KBM-7 (cell line): Measurements from ENCODE around the gene TMX2.

Experiments used
- DNase-seq: peaks from one replicate; pipeline ENCODE4 v3.0.0-alpha.2; 2015
- in situ Hi-C: fragments of 300-500 bp; cut with MboI; formaldehyde crosslinking; loops from 2 replicates; pipeline ENCODE4 v1.14.3; 2020; ENCODE audit warnings: low sequenced_read_pairs, low pct_unique_long_range_greater_than_20kb, mixed read lengths

The TMX2 gene

DNA sequence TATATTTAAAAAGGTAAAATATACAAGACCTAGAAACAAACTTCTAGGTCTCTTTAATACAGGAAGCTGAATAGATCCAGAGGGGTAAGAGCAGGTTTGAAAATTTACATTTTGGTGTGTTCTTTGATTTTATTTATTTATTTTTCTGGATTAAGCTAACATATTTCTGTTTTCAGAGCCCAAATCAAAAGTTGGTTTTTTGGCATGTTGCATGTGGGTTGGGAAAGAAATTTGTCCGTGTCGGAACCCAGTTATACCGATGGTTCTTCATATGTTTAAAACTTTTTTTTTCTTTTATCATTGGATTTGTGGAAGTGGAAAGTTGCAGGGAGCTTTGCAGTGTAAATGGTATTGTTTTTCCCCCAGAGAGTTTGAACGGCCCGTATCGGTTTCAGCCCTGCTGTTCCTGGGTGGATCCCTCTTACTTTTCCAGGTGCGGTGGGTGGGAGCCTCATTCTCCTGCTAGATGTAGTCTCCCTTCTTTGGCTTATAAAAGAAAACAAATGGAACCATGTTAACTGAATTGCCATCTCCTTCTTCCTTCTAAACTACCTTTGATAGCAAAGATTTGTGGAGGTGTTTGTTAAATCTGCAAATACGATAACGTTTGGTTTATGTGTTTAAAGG, 50.0 kb downstream of the TMX2 start:
- no peak for DNase-seq
- in situ Hi-C loops = no loop called here

GRCh38 chr11:57763568-57763967, 51.2 kb downstream of the TMX2 start:
- in situ Hi-C loops = no loop called here
- no peak for DNase-seq

GRCh38 chr11:57764021-57764420, 51.6 kb downstream of the TMX2 start:
- DNase-seq = no peak
- in situ Hi-C loops = no loop called here

GRCh38 chr11:57764566-57764965, 52.2 kb downstream of the TMX2 start:
- no peak for DNase-seq
- in situ Hi-C loops = no loop called here

DNA sequence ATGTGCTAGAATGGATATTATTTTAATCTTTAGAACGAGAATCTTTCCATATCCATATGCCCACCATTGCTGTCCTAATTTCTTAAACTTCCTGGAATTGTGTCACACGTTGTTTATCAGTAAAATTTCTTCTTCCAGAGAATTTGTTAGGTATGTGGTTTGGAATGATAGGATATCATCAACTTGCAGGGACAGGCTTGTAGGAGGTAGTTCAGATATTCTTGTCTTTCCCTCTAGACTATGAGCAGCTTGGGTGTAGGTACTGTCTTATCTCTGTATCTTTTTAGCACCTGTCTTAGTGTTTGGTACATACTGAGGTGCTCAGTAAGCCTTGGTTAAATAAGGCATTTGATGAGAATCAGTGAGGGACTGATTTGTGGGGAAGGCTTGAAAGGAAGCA, 52.6 kb downstream of the TMX2 start:
- in situ Hi-C loops = no loop called here
- DNase-seq = no peak

- in situ Hi-C loops = no loop called here
- no peak for DNase-seq
These were observed 58.4 kb downstream of the TMX2 start for GRCh38 chr11:57770793-57771192.

DNA sequence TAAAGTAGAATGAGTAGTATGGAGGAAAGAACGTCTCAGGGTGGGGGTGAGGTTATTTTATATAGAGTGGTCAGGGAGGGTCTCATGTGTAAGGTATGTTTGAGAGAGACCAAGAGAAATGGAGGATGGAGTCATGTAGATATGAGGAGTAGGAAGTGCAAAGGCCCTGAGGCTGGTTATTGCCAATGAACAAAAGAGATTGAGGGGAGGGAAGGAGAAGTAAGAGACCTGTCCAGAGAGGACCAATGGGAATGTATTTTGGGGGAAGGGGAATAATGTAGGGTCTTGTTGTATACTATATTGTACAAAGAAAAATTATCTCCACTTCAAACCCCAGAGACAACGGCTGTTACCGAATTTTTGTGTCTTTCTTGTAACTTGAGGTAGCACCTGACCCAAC, 59.0 kb downstream of the TMX2 start:
- no peak for DNase-seq
- in situ Hi-C loops = no loop called here

- in situ Hi-C loops = no loop called here
- no peak for DNase-seq
These were observed 60.2 kb downstream of the TMX2 start for GRCh38 chr11:57772562-57772961.

DNA sequence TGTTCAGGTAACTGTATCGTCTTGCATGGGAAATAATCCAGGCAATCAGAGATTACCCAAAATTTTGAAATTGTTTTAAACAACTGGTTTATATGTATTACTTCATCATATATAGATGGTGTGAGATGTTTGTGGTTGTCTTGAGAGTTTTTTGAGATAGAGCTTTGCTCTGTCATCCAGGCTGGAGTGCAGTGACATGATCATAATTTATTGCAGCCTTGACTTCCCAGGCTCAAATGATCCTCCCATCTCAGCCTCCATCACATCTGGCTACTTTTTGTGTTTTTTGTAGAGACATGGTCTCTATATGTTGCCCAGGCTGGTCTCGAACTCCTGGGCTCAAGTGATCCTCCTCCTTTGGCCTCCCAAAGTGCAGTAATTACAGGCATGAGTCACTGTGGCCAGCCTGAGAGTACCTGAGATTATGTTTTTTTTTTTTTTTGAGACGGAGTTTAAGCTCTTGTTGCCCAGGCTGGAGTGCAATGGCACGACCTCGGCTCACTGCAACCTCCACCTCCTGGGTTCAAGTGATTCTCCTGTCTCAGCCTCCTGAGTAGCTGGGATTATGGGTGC, 60.7 kb downstream of the TMX2 start:
- DNase-seq = no peak
- in situ Hi-C loops = no loop called here

- in situ Hi-C loops = no loop called here
- DNase-seq = no peak
These were observed 63.1 kb downstream of the TMX2 start for GRCh38 chr11:57775491-57775890.

GRCh38 chr11:57776031-57776521, 63.7 kb downstream of the TMX2 start:
- in situ Hi-C loops = no loop called here
- DNase-seq = no peak

DNA sequence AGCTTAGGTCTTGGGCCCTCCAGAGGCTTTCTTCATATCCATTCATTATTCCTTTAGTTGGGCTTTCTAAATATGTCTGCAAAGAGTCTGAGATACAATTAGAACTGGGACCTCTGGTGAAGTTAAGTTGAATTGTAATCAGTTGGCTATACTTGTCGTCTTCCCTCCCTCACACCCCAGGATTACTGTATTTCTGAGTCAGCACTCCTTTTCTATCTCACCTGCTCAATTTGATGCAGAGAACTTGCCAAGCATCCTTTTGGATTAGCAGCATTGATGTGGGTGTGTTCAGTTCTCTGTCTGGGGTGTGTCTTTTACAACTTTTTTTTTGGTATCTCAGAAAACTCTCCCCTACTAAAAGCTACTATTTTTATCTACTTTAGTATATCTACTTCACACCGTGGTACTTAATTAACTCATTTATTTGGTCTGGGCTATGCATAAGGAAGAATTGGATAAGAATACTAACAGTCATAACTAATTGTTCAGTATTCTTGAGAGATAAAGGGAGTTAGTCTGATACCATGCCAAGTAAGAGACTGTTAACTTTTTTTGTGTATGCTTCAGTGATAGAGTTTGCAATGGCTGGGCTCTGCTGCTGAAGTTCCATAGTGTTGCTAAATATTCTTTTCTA, 64.3 kb downstream of the TMX2 start:
- DNase-seq = no peak
- in situ Hi-C loops = no loop called here

DNA sequence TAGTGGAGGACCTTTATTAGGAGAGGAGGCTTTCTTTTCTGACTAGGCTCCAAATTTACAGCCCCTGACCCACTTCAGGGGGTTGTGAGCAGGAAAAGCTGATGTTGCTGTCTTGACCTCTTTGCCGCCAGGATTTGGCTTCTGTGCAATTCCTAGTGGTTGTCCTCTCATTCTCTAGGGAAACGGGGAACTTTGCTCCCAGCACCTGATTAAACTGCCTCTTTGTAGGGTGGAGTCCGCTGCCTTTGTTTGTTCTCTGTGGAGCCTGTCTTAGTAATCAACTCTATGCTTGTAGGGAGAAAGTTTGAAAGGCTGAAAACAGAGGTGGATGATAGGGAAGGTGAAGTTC, 65.5 kb downstream of the TMX2 start:
- in situ Hi-C loops = no loop called here
- DNase-seq = no peak

- DNase-seq = peak; percentile 57
- in situ Hi-C loops = no loop called here
These were observed 66.1 kb downstream of the TMX2 start for GRCh38 chr11:57778318-57779037.

DNA sequence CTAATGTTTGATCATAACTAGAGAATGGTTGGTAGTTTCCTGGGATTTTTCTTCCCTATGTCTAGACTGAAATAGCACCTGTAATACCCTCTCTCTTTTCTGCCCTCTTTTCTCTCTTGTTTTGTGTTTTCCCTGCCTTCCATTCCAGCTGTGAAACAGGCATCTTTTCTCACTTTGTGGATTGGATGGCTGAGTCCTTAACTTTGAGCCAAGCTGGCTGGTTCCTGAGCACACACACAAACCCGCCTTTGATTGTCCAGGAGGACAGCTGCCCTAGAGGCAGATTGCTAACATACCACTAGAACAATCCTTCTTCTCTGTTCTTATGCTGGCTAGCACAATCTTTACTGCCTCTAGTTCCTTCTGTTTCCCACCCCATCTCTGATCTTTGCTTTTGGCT, 66.9 kb downstream of the TMX2 start:
- no peak for DNase-seq
- in situ Hi-C loops = no loop called here

GRCh38 chr11:57781529-57781943, 69.1 kb downstream of the TMX2 start:
- no peak for DNase-seq
- in situ Hi-C loops = no loop called here

DNA sequence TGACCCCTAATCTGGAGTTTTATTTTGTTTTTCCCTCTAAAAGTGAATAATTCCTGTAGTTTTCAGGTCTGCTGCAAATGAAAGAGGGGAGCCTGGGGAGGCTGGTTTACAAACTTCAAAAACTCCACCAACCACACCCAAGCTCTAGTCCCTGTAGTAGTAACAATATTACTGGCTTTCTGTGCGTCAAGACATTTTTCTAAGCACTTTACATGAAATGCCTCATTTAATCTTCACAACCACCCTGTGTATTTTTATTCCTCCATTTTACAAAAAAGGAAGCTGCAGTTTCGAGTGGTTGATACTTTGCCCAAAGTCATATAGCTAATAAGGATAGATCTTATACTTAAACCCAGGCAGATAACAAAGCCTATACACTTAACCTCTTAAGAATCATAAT, 72.7 kb downstream of the TMX2 start:
- in situ Hi-C loops = no loop called here
- DNase-seq = no peak

DNA sequence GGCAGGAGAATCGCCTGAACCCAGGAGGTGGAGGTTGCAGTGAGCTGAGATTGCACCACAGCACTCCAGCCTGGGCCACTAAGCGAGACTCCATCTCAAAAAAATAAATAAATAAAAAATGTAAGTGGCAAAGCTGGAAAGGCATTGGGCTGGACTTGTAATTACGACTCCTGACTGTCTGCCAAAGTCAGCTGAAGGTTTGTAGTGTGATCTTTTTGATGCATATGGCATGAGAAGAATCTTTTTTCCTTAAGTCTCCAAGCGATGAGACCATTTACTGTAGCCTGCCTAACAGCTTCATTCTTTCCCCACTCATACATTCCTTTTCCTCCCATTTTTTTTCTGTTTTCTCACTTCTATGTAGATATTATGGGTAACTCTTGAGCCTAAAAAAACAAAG, 74.0 kb downstream of the TMX2 start:
- no peak for DNase-seq
- in situ Hi-C loops = no loop called here

GRCh38 chr11:57787006-57787604, 74.7 kb downstream of the TMX2 start:
- no peak for DNase-seq
- in situ Hi-C loops = no loop called here
